GM12878 (cell line): ENCODE data around the gene NUDCD3. TPM values are rescaled to one million over a fixed set of nuclear protein-coding genes. Genes with fewer than 3 reads are reported as not detected.

Experiments used
- BHLHE40 ChIP-seq, 2 experiments: fragments of 450-650 bp in 1 of 2; IDR thresholded peaks; 2 replicates each; pipeline ENCODE4 v1.6.1; 2011 to 2017; ENCODE audit warnings: low read depth in 2 of 2, borderline replicate concordance in 1 of 2, improper control_type of control experiment in 1 of 2, low read length in 1 of 2, mild to moderate bottlenecking in 1 of 2
- CREB1 ChIP-seq: IDR thresholded peaks from 2 replicates; pipeline ENCODE4 v1.6.1; 2012; ENCODE audit warnings: low read depth, mild to moderate bottlenecking, inconsistent platforms
- CREM ChIP-seq: IDR thresholded peaks from 2 replicates; pipeline ENCODE4 v1.6.1; 2014; ENCODE audit warnings: antibody characterized with exemption, low read depth
- CUX1 ChIP-seq: IDR thresholded peaks from 2 replicates; pipeline ENCODE4 v1.6.1; 2012; ENCODE audit warnings: improper control_type of control experiment, low read depth, low read length; ENCODE audit not compliant: insufficient replicate concordance
- GABPA ChIP-seq: IDR thresholded peaks from 2 replicates; pipeline ENCODE4 v1.6.1; 2014; ENCODE audit warnings: antibody characterized with exemption, low read depth, mild to moderate bottlenecking, inconsistent platforms
- GATAD2B ChIP-seq: fragments of 450-650 bp; conservative IDR thresholded peaks from 2 replicates; pipeline ENCODE4 v1.6.1; 2017; ENCODE audit warnings: low read depth, mild to moderate bottlenecking, moderate library complexity
- LARP7 ChIP-seq: fragments of 450-650 bp; IDR thresholded peaks from 2 replicates; pipeline ENCODE4 v1.6.1; 2017; ENCODE audit warnings: mild to moderate bottlenecking
- MYC ChIP-seq: IDR thresholded peaks from 2 replicates; pipeline ENCODE4 v1.6.1; 2011; ENCODE audit warnings: mild to moderate bottlenecking, low read length, moderate library complexity, inconsistent platforms; ENCODE audit not compliant: insufficient read depth, insufficient replicate concordance, insufficient read length, severe bottlenecking
- POU2F2 ChIP-seq: IDR thresholded peaks from 3 replicates; pipeline ENCODE4 v1.6.1; 2011; ENCODE audit warnings: low read depth, mild to moderate bottlenecking, low read length, borderline replicate concordance
- RCOR1 ChIP-seq: conservative IDR thresholded peaks from 2 replicates; pipeline ENCODE4 v1.6.1; 2012; ENCODE audit warnings: low read depth, low read length, improper control_type of control experiment
- SKIL ChIP-seq: fragments of 450-650 bp; IDR thresholded peaks from 2 replicates; pipeline ENCODE4 v1.6.1; 2017; ENCODE audit warnings: mild to moderate bottlenecking, low read depth, inconsistent platforms; ENCODE audit not compliant: poor library complexity, severe bottlenecking
- SREBF1 ChIP-seq: IDR thresholded peaks from 2 replicates; pipeline ENCODE4 v1.6.1; 2012; ENCODE audit warnings: mild to moderate bottlenecking, low read length
- TAF1 ChIP-seq: IDR thresholded peaks from 2 replicates; pipeline ENCODE4 v1.6.1; 2011; ENCODE audit warnings: mild to moderate bottlenecking, low read depth, low read length, borderline replicate concordance
- TARDBP ChIP-seq: IDR thresholded peaks from 2 replicates; pipeline ENCODE4 v1.6.1; 2016; ENCODE audit warnings: borderline replicate concordance
- TCF12 ChIP-seq: IDR thresholded peaks from 2 replicates; pipeline ENCODE4 v1.6.1; 2011; ENCODE audit warnings: low read depth, mild to moderate bottlenecking, low read length
- USF1 ChIP-seq: IDR thresholded peaks from 2 replicates; pipeline ENCODE4 v1.6.1; 2011; ENCODE audit warnings: borderline replicate concordance, low read depth, mild to moderate bottlenecking, moderate library complexity, mixed read lengths, low read length; ENCODE audit not compliant: insufficient read depth; ENCODE audit errors: extremely low read length
- ZBTB4 ChIP-seq: fragments of 450-650 bp; formaldehyde crosslinking; IDR thresholded peaks from 2 replicates; pipeline ENCODE4 v1.4.0; 2022; ENCODE audit warnings: mild to moderate bottlenecking, moderate library complexity
- polyA plus RNA-seq, 11 experiments: library from polyadenylated mRNA; depleted of rRNA in 4 of 11; unstranded in 6 of 11; stranded (reverse) in 5 of 11; fragments of >200 nt; fragmentation: Nextera tagmentation in 4 of 11; fragmentation: Illumina TruSeq in 1 of 11; extraction: Ambion mirVana in 4 of 11; extraction: Trizol in 1 of 11; gene quantifications; 1 replicate in 1 of 11; 2 replicates in 10 of 11; pipeline versions ENCODE4 v1.2.1 to v1.2.3, GENCODE V29; 2011 to 2016; ENCODE audit warnings: inconsistent platforms in 2 of 11, missing spikeins in 2 of 11, low read depth in 1 of 11
- total RNA-seq, 4 experiments: library from RNA; depleted of rRNA in 3 of 4; stranded (reverse); fragments of >200 nt in 3 of 4; fragmentation: Illumina TruSeq in 1 of 4; extraction: Trizol in 1 of 4; gene quantifications; 2 replicates each; pipeline versions ENCODE4 v1.2.1 to v1.2.3, GENCODE V29; 2013 to 2021

NUDCD3 gene
- total and polyA plus RNA-seq, 10 of the 15 experiments (the other 5 are each of a cell fraction or from before 2014, with no cell fraction given), result 25.0 to 89.8 (median 46.4) TPM

- TF ChIP-seq BHLHE40 (IDR thresholded peaks at IDR 0.05; ENCODE audit: borderline replicate concordance in 1 of 2, low read depth in 2 of 2, low read length in 1 of 2) (peak; percentile 81 to 95), MYC (peak; percentile 98), ZBTB4 (CRISPR knock-in tag) (peak; percentile 92), RCOR1 (no peak), CREM (peak; percentile 69; the same call in 1 of the 2 replicates), TARDBP (peak; percentile 43; the same call in 1 of the 2 replicates), CREB1 (peak; percentile 65), GATAD2B (peak; percentile 95), TCF12 (peak; percentile 45; the same call in 1 of the 2 replicates), GABPA (peak; percentile 97), CUX1 (no peak), SKIL (peak; percentile 57), USF1 (peak; percentile 74), POU2F2 (peak; percentile 36; the same call in 1 of the 3 replicates), LARP7 (peak; percentile 92), SREBF1 (0 out of 2 replicates have a peak, but pooled peaks have one; percentile 45), TAF1 (peak; percentile 71; the same call in 1 of the 2 replicates)
Measured at GRCh38 chr7:44490351-44491200, at the start of gene NUDCD3 (continued).
